Keratinocyte (primary cell): ENCODE measurements around the gene TBX21. TPM values are rescaled to one million over a fixed set of nuclear protein-coding genes. Genes with fewer than 3 reads are reported as not detected.
A peak's percentile ranks its signal among the peaks of the same experiment; 100 is the strongest.

ENCODE experiments used
- DNase-seq: peaks from one replicate; pipeline ENCODE4 v3.0.0-alpha.2; 2011; ENCODE audit warnings: low read depth, missing footprints, low spot score
- FAIRE-seq: peaks from 2 replicates; lab custom pipeline; 2011; peaks lifted over from hg19 to GRCh38; lab: Jason Lieb, UNC
- H2AFZ ChIP-seq: 2 replicates; pipeline ENCODE4 v1.6.0; 2012; ENCODE audit warnings: low read length, control low read depth, inconsistent platforms; ENCODE audit not compliant: control insufficient read depth
- H3K27ac ChIP-seq: 2 replicates; pipeline ENCODE4 v1.5.1; 2011; ENCODE audit warnings: low read length; ENCODE audit not compliant: control insufficient read depth, insufficient read depth
- H3K27me3 ChIP-seq: 3 replicates; pipeline ENCODE4 v1.6.0; 2011; ENCODE audit warnings: low read length; ENCODE audit not compliant: control insufficient read depth, insufficient read depth; ENCODE audit errors: extremely low read depth
- H3K36me3 ChIP-seq, 2 experiments: 2 replicates in 1 of 2; 3 replicates in 1 of 2; pipeline ENCODE4 v1.5.1; 2011; ENCODE audit warnings: low read length in 2 of 2, mild to moderate bottlenecking in 1 of 2; ENCODE audit not compliant: control insufficient read depth in 2 of 2, insufficient read depth in 2 of 2; ENCODE audit errors: extremely low read depth in 1 of 2
- H3K4me1 ChIP-seq: 3 replicates; pipeline ENCODE4 v1.5.1; 2011; ENCODE audit warnings: low read length; ENCODE audit not compliant: control insufficient read depth, insufficient read depth; ENCODE audit errors: extremely low read depth
- H3K4me2 ChIP-seq: 3 replicates; pipeline ENCODE4 v1.6.0; 2011; ENCODE audit warnings: low read depth, low read length; ENCODE audit not compliant: control insufficient read depth, insufficient read depth; ENCODE audit errors: extremely low read depth
- H3K4me3 ChIP-seq, 3 experiments: fragments of 200-600 bp in 1 of 3; sonication (generic) in 1 of 3; 2 replicates in 2 of 3; 3 replicates in 1 of 3; pipeline ENCODE4 v1.5.1; 2011 to 2016; ENCODE audit warnings: low read length in 3 of 3, mild to moderate bottlenecking in 3 of 3, control low read depth in 2 of 3, inconsistent platforms in 1 of 3, low read depth in 1 of 3, mixed read lengths in 1 of 3, mixed run types in 1 of 3, moderate library complexity in 1 of 3; ENCODE audit not compliant: control insufficient read depth in 2 of 3, insufficient read depth in 2 of 3; ENCODE audit errors: extremely low read depth in 1 of 3
- H3K79me2 ChIP-seq: 2 replicates; pipeline ENCODE4 v1.6.0; 2012; ENCODE audit warnings: low read length; ENCODE audit not compliant: control insufficient read depth, insufficient read depth
- H3K9ac ChIP-seq: 3 replicates; pipeline ENCODE4 v1.6.0; 2011; ENCODE audit warnings: low read length; ENCODE audit not compliant: control insufficient read depth, insufficient read depth; ENCODE audit errors: extremely low read depth
- H3K9me1 ChIP-seq: 3 replicates; pipeline ENCODE4 v1.6.0; 2011; ENCODE audit warnings: low read length; ENCODE audit not compliant: control insufficient read depth, insufficient read depth; ENCODE audit errors: extremely low read depth
- H3K9me3 ChIP-seq: 2 replicates; pipeline ENCODE4 v1.5.1; 2012; ENCODE audit warnings: low read depth, low read length; ENCODE audit not compliant: control insufficient read depth
- H4K20me1 ChIP-seq: 3 replicates; pipeline ENCODE4 v1.6.0; 2011; ENCODE audit warnings: low read length; ENCODE audit not compliant: control insufficient read depth, insufficient read depth; ENCODE audit errors: extremely low read depth
- CTCF ChIP-seq, 3 experiments: IDR thresholded peaks in 1 of 3; conservative IDR thresholded peaks in 1 of 3; optimal IDR thresholded peaks in 1 of 3; 2 replicates in 2 of 3; 3 replicates in 1 of 3; pipeline versions ENCODE3 to v1.5.1; 2011; ENCODE audit warnings: low read length in 3 of 3, mild to moderate bottlenecking in 3 of 3, moderate library complexity in 2 of 3, control low read depth in 1 of 3, inconsistent platforms in 1 of 3; ENCODE audit not compliant: insufficient read depth in 2 of 3; ENCODE audit errors: extremely low read depth in 1 of 3
- EZH2 ChIP-seq: IDR thresholded peaks from one replicate; pipeline ENCODE4 v1.6.1; 2012; ENCODE audit warnings: inconsistent platforms, mild to moderate bottlenecking, low read length, moderate library complexity
- dilution Hi-C: fragments of 300-500 bp; cut with MboI; formaldehyde crosslinking; loops from one replicate; pipeline ENCODE4 v1.7.0; 2020; ENCODE audit warnings: low sequenced_read_pairs; ENCODE audit not compliant: extremely low pct_ligation_motif_present
- polyA plus RNA-seq, 5 experiments: library from polyadenylated mRNA; depleted of rRNA in 3 of 5; stranded (reverse) in 3 of 5; stranded (forward) in 1 of 5; unstranded in 1 of 5; fragments of >200 nt; gene quantifications; 1 replicate in 1 of 5; 2 replicates in 3 of 5; 3 replicates in 1 of 5; pipeline versions ENCODE4 v1.2.1 to v1.2.3, GENCODE V29; 2011 to 2012; ENCODE audit warnings: missing spikeins in 2 of 5, low read depth in 1 of 5, low replicate concordance in 1 of 5

TBX21 gene
- polyA plus RNA-seq, 1 donor (not counting 4 experiments of a cell fraction or from before 2014, with no cell fraction given) = not detected

- no peaks in the 10 kb centered on the region for H3K36me3 ChIP-seq
- dilution Hi-C loops = no loop called here
- TF ChIP-seq CTCF (optimal IDR thresholded peaks at IDR 0.05 in 1 of 3, IDR thresholded peaks at IDR 0.05 in 1 of 3, conservative IDR thresholded peaks at IDR 0.05 in 1 of 3; ENCODE audit: extremely low read depth in 1 of 3, insufficient read depth in 2 of 3, low read length in 3 of 3) (no peak), EZH2 (no peak)
- H3K27me3 ChIP-seq = peaks cover 20% of the 10 kb centered on the region
- no peak for DNase-seq
- H4K20me1 ChIP-seq = no peaks in the 10 kb centered on the region
- no peak overlapping the region for H3K27ac ChIP-seq
- no peak overlapping the region for H3K4me3 ChIP-seq
- no peak overlapping the region for H2AFZ ChIP-seq
- H3K4me1 ChIP-seq = no peaks in the 10 kb centered on the region
- no peaks in the 10 kb centered on the region for H3K9me1 ChIP-seq
- H3K79me2 ChIP-seq = no peaks in the 10 kb centered on the region
- no peaks in the 10 kb centered on the region for H3K9me3 ChIP-seq
- H3K9ac ChIP-seq = no peak overlapping the region
- no peak overlapping the region for H3K4me2 ChIP-seq
- no peak for FAIRE-seq
Observed at GRCh38 chr17:47774987-47775580, 42.0 kb downstream of the TBX21 start.

GRCh38 chr17:47776330-47777197 lies 43.5 kb downstream of the TBX21 start:
- FAIRE-seq = peak; percentile 80

More at GRCh38 chr17:47776330-47777197, 43.5 kb downstream of the TBX21 start:
- DNase-seq = no peak
- Histone ChIP-seq H2AFZ (no peak overlapping the region), H3K4me3 (no peak overlapping the region), H3K36me3 (no peaks in the 10 kb centered on the region), H4K20me1 (no peaks in the 10 kb centered on the region), H3K4me1 (no peaks in the 10 kb centered on the region), H3K9me3 (no peaks in the 10 kb centered on the region), H3K9me1 (no peaks in the 10 kb centered on the region), H3K27ac (no peak overlapping the region), H3K9ac (no peak overlapping the region), H3K79me2 (no peaks in the 10 kb centered on the region), H3K4me2 (no peak overlapping the region), H3K27me3 (peaks cover 32% of the 10 kb centered on the region)
- TF ChIP-seq EZH2 (no peak), CTCF (optimal IDR thresholded peaks at IDR 0.05 in 1 of 3, IDR thresholded peaks at IDR 0.05 in 1 of 3, conservative IDR thresholded peaks at IDR 0.05 in 1 of 3; ENCODE audit: extremely low read depth in 1 of 3, insufficient read depth in 2 of 3, low read length in 3 of 3) (peak; percentile 58 to 65 (median 63))
- dilution Hi-C loops = no loop called here
